ENCODE results near the gene TAF1.

GRCh38 chrX:71482228-71482958, 116.2 kb downstream of the TAF1 start:
- TF ChIP-seq, protein P1, sequence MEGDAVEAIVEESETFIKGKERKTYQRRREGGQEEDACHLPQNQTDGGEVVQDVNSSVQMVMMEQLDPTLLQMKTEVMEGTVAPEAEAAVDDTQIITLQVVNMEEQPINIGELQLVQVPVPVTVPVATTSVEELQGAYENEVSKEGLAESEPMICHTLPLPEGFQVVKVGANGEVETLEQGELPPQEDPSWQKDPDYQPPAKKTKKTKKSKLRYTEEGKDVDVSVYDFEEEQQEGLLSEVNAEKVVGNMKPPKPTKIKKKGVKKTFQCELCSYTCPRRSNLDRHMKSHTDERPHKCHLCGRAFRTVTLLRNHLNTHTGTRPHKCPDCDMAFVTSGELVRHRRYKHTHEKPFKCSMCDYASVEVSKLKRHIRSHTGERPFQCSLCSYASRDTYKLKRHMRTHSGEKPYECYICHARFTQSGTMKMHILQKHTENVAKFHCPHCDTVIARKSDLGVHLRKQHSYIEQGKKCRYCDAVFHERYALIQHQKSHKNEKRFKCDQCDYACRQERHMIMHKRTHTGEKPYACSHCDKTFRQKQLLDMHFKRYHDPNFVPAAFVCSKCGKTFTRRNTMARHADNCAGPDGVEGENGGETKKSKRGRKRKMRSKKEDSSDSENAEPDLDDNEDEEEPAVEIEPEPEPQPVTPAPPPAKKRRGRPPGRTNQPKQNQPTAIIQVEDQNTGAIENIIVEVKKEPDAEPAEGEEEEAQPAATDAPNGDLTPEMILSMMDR (IDR thresholded peaks at IDR 0.05 in 4 of 5, conservative IDR thresholded peaks at IDR 0.05 in 1 of 5), result no peak
- TF ChIP-seq POLR2A (IDR thresholded peaks at IDR 0.05), result no peak
